Endothelial cell of umbilical vein (primary cell): ENCODE results near the gene KIF6. TPM values are rescaled to one million over a fixed set of nuclear protein-coding genes. Genes with fewer than 3 reads are reported as not detected.

Experiments
- BruUV-seq: library from RNA; stranded (reverse); fragments of 400-500 nt; replicated peaks from 2 replicates; lab custom pipeline; 2021; lab: Mats Ljungman, UMichigan
- CTCF ChIA-PET: fragments of 300-600, 350-600 bp; sonication (Branson Sonifier 250); formaldehyde crosslinking; loops from one replicate; lab custom pipeline; 2021; ENCODE audit warnings: antibody characterized with exemption, inconsistent platforms; lab: Charles Lee
- POLR2A ChIA-PET: fragments of 300-600, 350-600 bp; sonication (Branson Sonifier 250); formaldehyde crosslinking; loops from one replicate; lab custom pipeline; 2021; ENCODE audit warnings: antibody characterized with exemption, inconsistent platforms; lab: Charles Lee
- DNase-seq: peaks from one replicate; pipeline ENCODE4 v3.0.0-alpha.2; 2011; ENCODE audit warnings: low read depth, low spot score
- FAIRE-seq: peaks from 2 replicates; lab custom pipeline; 2011; peaks lifted over from hg19 to GRCh38; lab: Jason Lieb, UNC
- H2AFZ ChIP-seq: 2 replicates; pipeline ENCODE4 v1.6.0; 2012; ENCODE audit warnings: low read depth, low read length, control low read depth, inconsistent platforms
- H3K27ac ChIP-seq: 2 replicates; pipeline ENCODE4 v1.5.1; 2011; ENCODE audit warnings: low read depth, mild to moderate bottlenecking, control low read depth, low read length, moderate library complexity; ENCODE audit not compliant: insufficient read depth
- H3K27me3 ChIP-seq, 2 experiments: 2 replicates each; pipeline versions ENCODE4 v1.6.0 to v1.6.1; 2011; ENCODE audit warnings: low read length in 2 of 2, mixed read lengths in 1 of 2; ENCODE audit not compliant: control insufficient read depth in 2 of 2, insufficient read depth in 2 of 2
- H3K36me3 ChIP-seq, 2 experiments: 2 replicates in 1 of 2; 3 replicates in 1 of 2; pipeline ENCODE4 v1.5.1; 2011; ENCODE audit warnings: low read length in 2 of 2, mild to moderate bottlenecking in 1 of 2, moderate library complexity in 1 of 2; ENCODE audit not compliant: control insufficient read depth in 2 of 2, insufficient read depth in 2 of 2; ENCODE audit errors: extremely low read depth in 1 of 2
- H3K4me1 ChIP-seq: 3 replicates; pipeline ENCODE4 v1.5.1; 2011; ENCODE audit warnings: mild to moderate bottlenecking, low read length; ENCODE audit not compliant: control insufficient read depth, insufficient read depth; ENCODE audit errors: extremely low read depth
- H3K4me2 ChIP-seq: 2 replicates; pipeline ENCODE4 v1.6.1; 2011; ENCODE audit warnings: low read length, control low read depth, mixed read lengths; ENCODE audit not compliant: insufficient read depth
- H3K4me3 ChIP-seq, 3 experiments: fragments of 200-600 bp in 1 of 3; sonication (generic), shearing (Covaris generic) in 1 of 3; replicated peaks in 1 of 3; 2 replicates each; pipeline ENCODE4 v1.5.1; 2011 to 2016; ENCODE audit warnings: control low read depth in 3 of 3, low read length in 3 of 3, mild to moderate bottlenecking in 2 of 3, inconsistent platforms in 1 of 3, low read depth in 1 of 3, moderate library complexity in 1 of 3; ENCODE audit not compliant: insufficient read depth in 1 of 3
- H3K79me2 ChIP-seq: 2 replicates; pipeline ENCODE4 v1.6.0; 2012; ENCODE audit warnings: low read length, inconsistent platforms; ENCODE audit not compliant: control insufficient read depth, insufficient read depth
- H3K9ac ChIP-seq: replicated peaks from 2 replicates; pipeline ENCODE3; 2011; ENCODE audit warnings: low read length, control low read depth; ENCODE audit not compliant: insufficient read depth; ENCODE audit errors: extremely low read depth
- H3K9me1 ChIP-seq: replicated peaks from 3 replicates; pipeline ENCODE4 v1.6.0; 2011; ENCODE audit warnings: mild to moderate bottlenecking, low read length; ENCODE audit not compliant: control insufficient read depth, insufficient read depth; ENCODE audit errors: extremely low read depth
- H3K9me3 ChIP-seq: replicated peaks from 2 replicates; pipeline ENCODE4 v1.5.1; 2012; ENCODE audit warnings: low read length, inconsistent platforms; ENCODE audit not compliant: control insufficient read depth, insufficient read depth
- H4K20me1 ChIP-seq: replicated peaks from 2 replicates; pipeline ENCODE3; 2011; ENCODE audit warnings: mild to moderate bottlenecking, low read length; ENCODE audit not compliant: control insufficient read depth, insufficient read depth; ENCODE audit errors: extremely low read depth
- EZH2 ChIP-seq: IDR thresholded peaks from 2 replicates; pipeline ENCODE4 v1.6.1; 2012; ENCODE audit warnings: borderline replicate concordance, low read depth, mild to moderate bottlenecking, moderate library complexity, low read length, inconsistent platforms; ENCODE audit not compliant: severe bottlenecking
- FOS ChIP-seq: IDR thresholded peaks from 2 replicates; pipeline ENCODE4 v1.6.1; 2011; ENCODE audit warnings: mild to moderate bottlenecking, low read length, moderate library complexity, borderline replicate concordance; ENCODE audit not compliant: insufficient read depth
- GATA2 ChIP-seq: IDR thresholded peaks from 2 replicates; pipeline ENCODE4 v1.7.0; 2011; ENCODE audit warnings: low read depth, mild to moderate bottlenecking, moderate library complexity, mixed read lengths, low read length; ENCODE audit not compliant: insufficient read length, insufficient read depth
- JUN ChIP-seq: IDR thresholded peaks from 2 replicates; pipeline ENCODE4 v1.6.1; 2011; ENCODE audit warnings: borderline replicate concordance, low read depth; ENCODE audit not compliant: insufficient read length, insufficient read depth
- MYC ChIP-seq: IDR thresholded peaks from one replicate; pipeline ENCODE4 v1.6.1; 2011; ENCODE audit warnings: mild to moderate bottlenecking, low read depth, low read length
- POLR2A ChIP-seq: IDR thresholded peaks from 2 replicates; pipeline ENCODE4 v1.6.1; 2012; ENCODE audit warnings: low read depth, mild to moderate bottlenecking, control low read depth, low read length
- POLR2AphosphoS5 ChIP-seq: IDR thresholded peaks from 2 replicates; pipeline ENCODE4 v1.6.1; 2012; ENCODE audit warnings: low read depth, mild to moderate bottlenecking, control low read depth, low read length, moderate library complexity; ENCODE audit not compliant: insufficient read depth
- dilution Hi-C: fragments of 300-500 bp; cut with MboI; formaldehyde crosslinking; loops from one replicate; pipeline ENCODE4 v1.15.0; 2019; ENCODE audit warnings: low sequenced_read_pairs; ENCODE audit not compliant: extremely low pct_ligation_motif_present
- intact Hi-C: fragments of 100-400 bp; cut with micrococcal nuclease; formaldehyde crosslinking; loops from one replicate; pipeline ENCODE4 v1.10.0; 2022
- polyA plus RNA-seq, 4 experiments: library from polyadenylated mRNA; depleted of rRNA in 3 of 4; stranded (reverse) in 3 of 4; unstranded in 1 of 4; fragments of >200 nt; gene quantifications; 2 replicates each; pipeline versions ENCODE4 v1.2.1 to v1.2.3, GENCODE V29; 2011 to 2012; ENCODE audit warnings: missing spikeins in 1 of 4
- total RNA-seq: library from RNA; stranded (reverse); gene quantifications from 2 replicates; pipeline ENCODE4 v1.2.3, GENCODE V29; 2021
- TF ChIP-seq, protein P1 (sequence below), 2 donors: IDR thresholded peaks; 1 replicate in 1 of 2; 2 replicates in 1 of 2; pipeline ENCODE4 v1.5.1; 2011; ENCODE audit warnings: low read length in 2 of 2, mild to moderate bottlenecking in 2 of 2, moderate library complexity in 2 of 2, control low read depth in 1 of 2, inconsistent platforms in 1 of 2, low read depth in 1 of 2; ENCODE audit not compliant: insufficient read depth in 1 of 2; ENCODE audit errors: extremely low read depth in 1 of 2
- TF ChIP-seq, protein P2 (sequence below): IDR thresholded peaks from 2 replicates; pipeline ENCODE4 v1.6.1; 2011; ENCODE audit not compliant: insufficient read depth, insufficient read length

KIF6 gene
- total and polyA plus RNA-seq, 2 donors (not counting 3 experiments of a cell fraction or from before 2014, with no cell fraction given), result not detected

DNA sequence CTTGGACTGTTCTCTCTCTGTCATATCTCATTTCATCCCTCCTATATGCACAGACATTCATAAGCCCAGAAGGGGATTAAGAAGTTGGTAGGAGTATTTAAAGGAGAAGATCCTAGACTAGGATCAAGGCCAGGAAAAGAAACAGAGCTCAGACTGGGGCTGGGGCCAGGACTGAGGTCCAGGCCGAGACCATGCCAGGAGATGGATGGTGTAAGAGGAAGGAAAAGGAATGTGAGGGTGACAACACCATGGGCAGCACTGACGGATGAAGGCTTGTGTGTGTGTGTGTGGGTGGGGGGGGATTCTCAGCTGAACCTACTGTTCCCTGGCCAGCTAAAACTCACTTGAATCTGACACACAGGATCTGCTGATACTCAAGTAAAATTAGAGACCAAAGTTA is 182.1 kb downstream of the KIF6 start:
- POLR2A ChIA-PET, result no interaction called here

More for the DNA sequence above, 182.1 kb downstream of the KIF6 start:
- no peak overlapping the region for H3K4me3 ChIP-seq
- H2AFZ ChIP-seq, result no peak overlapping the region
- no peak overlapping the region for H3K4me2 ChIP-seq
- no peaks in the 10 kb centered on the region for H3K9me1 ChIP-seq
- intact Hi-C loops, result no loop called here
- no peaks in the 10 kb centered on the region for H4K20me1 ChIP-seq
- H3K9me3 ChIP-seq, result peaks cover 2% of the 10 kb centered on the region
- no peak for TF ChIP-seq FOS
- TF ChIP-seq POLR2AphosphoS5, result no peak
- TF ChIP-seq, protein P1, sequence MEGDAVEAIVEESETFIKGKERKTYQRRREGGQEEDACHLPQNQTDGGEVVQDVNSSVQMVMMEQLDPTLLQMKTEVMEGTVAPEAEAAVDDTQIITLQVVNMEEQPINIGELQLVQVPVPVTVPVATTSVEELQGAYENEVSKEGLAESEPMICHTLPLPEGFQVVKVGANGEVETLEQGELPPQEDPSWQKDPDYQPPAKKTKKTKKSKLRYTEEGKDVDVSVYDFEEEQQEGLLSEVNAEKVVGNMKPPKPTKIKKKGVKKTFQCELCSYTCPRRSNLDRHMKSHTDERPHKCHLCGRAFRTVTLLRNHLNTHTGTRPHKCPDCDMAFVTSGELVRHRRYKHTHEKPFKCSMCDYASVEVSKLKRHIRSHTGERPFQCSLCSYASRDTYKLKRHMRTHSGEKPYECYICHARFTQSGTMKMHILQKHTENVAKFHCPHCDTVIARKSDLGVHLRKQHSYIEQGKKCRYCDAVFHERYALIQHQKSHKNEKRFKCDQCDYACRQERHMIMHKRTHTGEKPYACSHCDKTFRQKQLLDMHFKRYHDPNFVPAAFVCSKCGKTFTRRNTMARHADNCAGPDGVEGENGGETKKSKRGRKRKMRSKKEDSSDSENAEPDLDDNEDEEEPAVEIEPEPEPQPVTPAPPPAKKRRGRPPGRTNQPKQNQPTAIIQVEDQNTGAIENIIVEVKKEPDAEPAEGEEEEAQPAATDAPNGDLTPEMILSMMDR (IDR thresholded peaks at IDR 0.05; ENCODE audit: extremely low read depth in 1 of 2, insufficient read depth in 1 of 2, low read depth in 1 of 2, low read length in 2 of 2), result no peak
- no peak for TF ChIP-seq EZH2
- no peak for TF ChIP-seq MYC
- TF ChIP-seq GATA2, result no peak
- TF ChIP-seq POLR2A, result no peak
- TF ChIP-seq JUN, result no peak
- TF ChIP-seq, protein P2, sequence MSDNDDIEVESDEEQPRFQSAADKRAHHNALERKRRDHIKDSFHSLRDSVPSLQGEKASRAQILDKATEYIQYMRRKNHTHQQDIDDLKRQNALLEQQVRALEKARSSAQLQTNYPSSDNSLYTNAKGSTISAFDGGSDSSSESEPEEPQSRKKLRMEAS, result no peak
- CTCF ChIA-PET, result no interaction called here
- dilution Hi-C loops, result no loop called here
- no peak for DNase-seq
- H3K4me1 ChIP-seq, result no peaks in the 10 kb centered on the region
- no peak overlapping the region for H3K27ac ChIP-seq
- H3K9ac ChIP-seq, result no peak overlapping the region
- BruUV-seq, result no TSS peak
- FAIRE-seq, result no peak
- H3K27me3 ChIP-seq, result no peaks in the 10 kb centered on the region
- no peaks in the 10 kb centered on the region for H3K36me3 ChIP-seq
- no peaks in the 10 kb centered on the region for H3K79me2 ChIP-seq
